Vagina (tissue), 2 donors: ENCODE measurements around the gene RBMX2. TPM values are rescaled to one million over a fixed set of nuclear protein-coding genes. Genes with fewer than 3 reads are reported as not detected.

Source experiments
- DNase-seq, 2 donors: peaks; one replicate each; pipeline ENCODE4 v3.0.0-alpha.2; 2017; ENCODE audit errors: extremely low spot score in 2 of 2
- H3K27ac ChIP-seq: fragments of 200-600 bp; sonication (generic); one replicate; pipeline ENCODE4 v1.5.1; 2019
- H3K27me3 ChIP-seq: fragments of 200-600 bp; sonication (generic); one replicate; pipeline ENCODE4 v1.5.1; 2019
- H3K36me3 ChIP-seq, 2 donors: fragments of 200-600 bp; sonication (generic); one replicate each; pipeline ENCODE4 v1.5.1; 2017 to 2019
- H3K4me1 ChIP-seq: fragments of 200-600 bp; sonication (generic); one replicate; pipeline ENCODE4 v1.5.1; 2019
- H3K4me3 ChIP-seq, 2 donors: fragments of 200-600 bp; sonication (generic); 1 replicate in 1 of 2; 2 replicates in 1 of 2; pipeline ENCODE4 v1.5.1; 2016 to 2019
- H3K9me3 ChIP-seq: fragments of 200-600 bp; sonication (generic); one replicate; pipeline ENCODE4 v1.5.1; 2019
- POLR2A ChIP-seq, 2 donors: fragments of 450-650 bp; IDR thresholded peaks; one replicate each; pipeline ENCODE4 v1.6.1; 2017; ENCODE audit warnings: antibody characterized with exemption in 2 of 2, mild to moderate bottlenecking in 2 of 2, moderate library complexity in 2 of 2
- POLR2AphosphoS5 ChIP-seq, 2 donors: sonication (generic); formaldehyde crosslinking; IDR thresholded peaks; one replicate each; pipeline ENCODE4 v1.9.0; 2017; ENCODE audit warnings: antibody characterized with exemption in 2 of 2, mild to moderate bottlenecking in 2 of 2, low read depth in 1 of 2; ENCODE audit not compliant: insufficient read depth in 1 of 2
- intact Hi-C: fragments of 100-400 bp; cut with DNase I; formaldehyde crosslinking; loops from one replicate; pipeline ENCODE4 v1.15.1; 2023
- total RNA-seq: library from RNA; depleted of rRNA; stranded (reverse); fragments of >200 nt; gene quantifications from one replicate; pipeline ENCODE4 v1.2.3, GENCODE V29; 2016
- TF ChIP-seq, protein P1 (sequence below), 3 experiments: fragments of 450-650 bp in 2 of 3; fragments of 200-600 bp in 1 of 3; sonication (generic) in 1 of 3; IDR thresholded peaks; one replicate each; pipeline ENCODE4 v1.5.1; 2017 to 2019; ENCODE audit warnings: antibody characterized with exemption in 3 of 3, mild to moderate bottlenecking in 2 of 3, moderate library complexity in 2 of 3

The RBMX2 gene
- total RNA-seq, 1 donor from 2014 or later, result 12.8 TPM

DNA sequence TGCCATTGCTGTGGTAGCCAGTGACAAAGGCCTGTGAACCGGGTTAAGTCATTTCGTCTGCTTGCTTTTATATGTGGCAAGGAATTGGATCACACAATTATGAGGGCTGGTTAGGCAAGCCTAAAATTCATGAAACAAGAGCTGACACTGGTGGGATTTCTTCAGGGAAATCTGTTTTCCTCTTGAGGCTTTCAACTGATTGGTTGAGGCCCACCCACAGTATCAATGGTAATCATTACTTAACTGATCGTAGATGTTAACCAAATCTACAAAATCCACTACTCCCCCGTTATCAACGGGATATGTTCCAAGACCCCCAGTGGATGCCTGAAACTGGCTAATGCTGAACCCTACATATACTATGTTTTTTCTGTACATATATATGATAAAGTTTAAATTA lies 13.0 kb downstream of the RBMX2 start:
- no peak for DNase-seq
- TF ChIP-seq POLR2A (IDR thresholded peaks at IDR 0.05) (no peak), POLR2AphosphoS5 (IDR thresholded peaks at IDR 0.05; ENCODE audit: insufficient read depth in 1 of 2, low read depth in 1 of 2) (no peak)
- TF ChIP-seq, protein P1, sequence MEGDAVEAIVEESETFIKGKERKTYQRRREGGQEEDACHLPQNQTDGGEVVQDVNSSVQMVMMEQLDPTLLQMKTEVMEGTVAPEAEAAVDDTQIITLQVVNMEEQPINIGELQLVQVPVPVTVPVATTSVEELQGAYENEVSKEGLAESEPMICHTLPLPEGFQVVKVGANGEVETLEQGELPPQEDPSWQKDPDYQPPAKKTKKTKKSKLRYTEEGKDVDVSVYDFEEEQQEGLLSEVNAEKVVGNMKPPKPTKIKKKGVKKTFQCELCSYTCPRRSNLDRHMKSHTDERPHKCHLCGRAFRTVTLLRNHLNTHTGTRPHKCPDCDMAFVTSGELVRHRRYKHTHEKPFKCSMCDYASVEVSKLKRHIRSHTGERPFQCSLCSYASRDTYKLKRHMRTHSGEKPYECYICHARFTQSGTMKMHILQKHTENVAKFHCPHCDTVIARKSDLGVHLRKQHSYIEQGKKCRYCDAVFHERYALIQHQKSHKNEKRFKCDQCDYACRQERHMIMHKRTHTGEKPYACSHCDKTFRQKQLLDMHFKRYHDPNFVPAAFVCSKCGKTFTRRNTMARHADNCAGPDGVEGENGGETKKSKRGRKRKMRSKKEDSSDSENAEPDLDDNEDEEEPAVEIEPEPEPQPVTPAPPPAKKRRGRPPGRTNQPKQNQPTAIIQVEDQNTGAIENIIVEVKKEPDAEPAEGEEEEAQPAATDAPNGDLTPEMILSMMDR (IDR thresholded peaks at IDR 0.05), result no peak
- intact Hi-C loops, result no loop called here
- Histone ChIP-seq H3K4me3 (no peak overlapping the region), H3K36me3 (peaks cover 0 to 5% of the 10 kb centered on the region in 2 donors), H3K4me1 (no peaks in the 10 kb centered on the region), H3K27ac (no peak overlapping the region), H3K9me3 (no peaks in the 10 kb centered on the region), H3K27me3 (no peaks in the 10 kb centered on the region)

DNA sequence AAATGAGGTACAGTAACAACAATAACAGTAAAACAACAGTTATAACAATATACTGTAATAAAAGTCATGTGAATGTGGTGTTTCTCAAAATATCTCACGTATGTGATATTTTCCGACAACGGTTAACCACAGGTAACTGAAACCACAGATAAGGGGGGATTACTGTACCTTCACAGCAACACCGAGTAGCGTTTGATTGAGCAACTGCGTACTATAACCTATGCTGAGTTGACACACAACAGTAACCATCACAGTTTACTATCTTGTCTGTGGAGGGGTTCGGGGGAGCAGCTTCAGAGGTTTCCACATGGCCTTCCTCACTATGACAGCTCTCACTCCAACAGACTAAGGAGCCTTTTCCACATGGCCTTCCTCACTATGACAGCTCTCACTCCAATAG lies 13.4 kb downstream of the RBMX2 start:
- intact Hi-C loops, result no loop called here
- Histone ChIP-seq H3K4me1 (no peaks in the 10 kb centered on the region), H3K4me3 (no peak overlapping the region), H3K27me3 (no peaks in the 10 kb centered on the region), H3K36me3 (peaks cover 0 to 5% of the 10 kb centered on the region in 2 donors), H3K9me3 (no peaks in the 10 kb centered on the region), H3K27ac (no peak overlapping the region)
- DNase-seq, result no peak
- TF ChIP-seq POLR2AphosphoS5 (IDR thresholded peaks at IDR 0.05; ENCODE audit: insufficient read depth in 1 of 2, low read depth in 1 of 2), result no peak
- TF ChIP-seq, protein P1 (IDR thresholded peaks at IDR 0.05), result no peak
- TF ChIP-seq POLR2A (IDR thresholded peaks at IDR 0.05), result no peak

DNA sequence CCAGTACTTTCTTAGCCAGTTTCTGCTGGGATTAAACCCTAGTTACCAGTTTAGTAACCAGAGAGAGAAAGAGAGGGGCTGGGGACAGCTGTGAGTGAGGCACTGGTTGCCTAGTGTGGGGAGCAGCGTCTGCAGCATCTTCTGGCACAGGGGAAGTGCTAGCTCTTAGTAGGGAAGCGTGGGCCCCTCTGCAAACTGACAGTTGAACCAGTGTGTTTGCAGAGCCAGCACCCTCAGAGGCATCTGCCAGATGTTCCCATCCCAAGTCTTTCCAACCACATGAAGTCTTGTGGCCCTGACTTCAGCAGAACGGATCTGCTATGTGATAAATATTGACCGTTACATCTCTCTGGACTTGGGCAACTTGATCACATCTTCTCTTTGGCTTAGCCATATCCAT lies 15.0 kb downstream of the RBMX2 start:
- Histone ChIP-seq H3K36me3 (no peaks in the 10 kb centered on the region), H3K27ac (no peak overlapping the region), H3K4me1 (no peaks in the 10 kb centered on the region), H3K9me3 (no peaks in the 10 kb centered on the region), H3K4me3 (no peak overlapping the region), H3K27me3 (no peaks in the 10 kb centered on the region)
- DNase-seq, result no peak
- intact Hi-C loops, result no loop called here
- no peak for TF ChIP-seq POLR2A (IDR thresholded peaks at IDR 0.05)
- no peak for TF ChIP-seq POLR2AphosphoS5 (IDR thresholded peaks at IDR 0.05; ENCODE audit: insufficient read depth in 1 of 2, low read depth in 1 of 2)
- TF ChIP-seq, protein P1 (IDR thresholded peaks at IDR 0.05), result no peak

DNA sequence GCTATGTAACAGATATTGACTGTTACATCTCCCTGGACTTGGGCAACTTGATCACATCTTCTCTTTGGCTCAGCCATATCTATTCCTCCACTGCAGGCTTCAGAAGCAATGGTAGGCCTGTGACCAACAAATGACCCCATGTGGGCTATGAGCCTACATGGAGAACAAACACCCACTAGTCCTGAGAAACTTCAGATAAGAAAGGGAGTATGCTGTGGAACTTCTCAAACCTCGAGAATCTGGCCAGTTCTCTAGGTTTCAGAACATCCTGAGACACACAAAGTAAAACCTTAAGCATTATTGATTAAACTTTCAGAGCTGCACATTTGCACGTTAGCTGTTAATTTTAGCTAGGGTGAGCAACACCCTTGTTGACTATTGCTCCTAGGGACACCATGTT lies 16.3 kb downstream of the RBMX2 start:
- H3K9me3 ChIP-seq, result no peaks in the 10 kb centered on the region
- no peaks in the 10 kb centered on the region for H3K36me3 ChIP-seq
- no peaks in the 10 kb centered on the region for H3K27me3 ChIP-seq
- intact Hi-C loops, result no loop called here
- no peak overlapping the region for H3K27ac ChIP-seq
- H3K4me3 ChIP-seq, result no peak overlapping the region
- no peaks in the 10 kb centered on the region for H3K4me1 ChIP-seq
- no peak for DNase-seq
- no peak for TF ChIP-seq POLR2A (IDR thresholded peaks at IDR 0.05)

DNA sequence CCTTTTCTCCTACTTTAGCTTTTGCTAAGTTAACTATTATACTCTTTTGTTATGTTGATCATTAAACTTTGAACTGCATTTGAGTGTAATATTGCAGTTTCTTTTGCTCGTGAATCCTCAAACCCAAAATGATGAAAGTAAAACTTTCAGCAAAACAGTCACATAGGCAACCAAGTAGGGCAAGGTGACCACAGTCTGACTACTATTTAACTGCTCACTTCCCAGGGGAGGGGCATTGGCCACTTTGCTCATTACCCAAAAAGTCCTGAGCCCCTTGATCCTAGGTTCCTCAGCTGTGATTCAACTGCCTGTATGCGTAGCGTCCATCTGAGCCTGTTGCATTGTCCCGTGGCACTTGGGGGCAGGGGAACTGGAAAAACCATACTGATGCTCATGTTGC lies 17.0 kb downstream of the RBMX2 start:
- no peak overlapping the region for H3K27ac ChIP-seq
- no peaks in the 10 kb centered on the region for H3K27me3 ChIP-seq
- H3K4me1 ChIP-seq, result no peaks in the 10 kb centered on the region
- no peak for TF ChIP-seq POLR2AphosphoS5 (IDR thresholded peaks at IDR 0.05; ENCODE audit: insufficient read depth in 1 of 2, low read depth in 1 of 2)
- TF ChIP-seq, protein P1 (IDR thresholded peaks at IDR 0.05), result no peak
- TF ChIP-seq POLR2A (IDR thresholded peaks at IDR 0.05), result no peak
- no peak for DNase-seq
- H3K9me3 ChIP-seq, result no peaks in the 10 kb centered on the region
- H3K4me3 ChIP-seq, result no peak overlapping the region
- intact Hi-C loops, result no loop called here
- no peaks in the 10 kb centered on the region for H3K36me3 ChIP-seq

DNA sequence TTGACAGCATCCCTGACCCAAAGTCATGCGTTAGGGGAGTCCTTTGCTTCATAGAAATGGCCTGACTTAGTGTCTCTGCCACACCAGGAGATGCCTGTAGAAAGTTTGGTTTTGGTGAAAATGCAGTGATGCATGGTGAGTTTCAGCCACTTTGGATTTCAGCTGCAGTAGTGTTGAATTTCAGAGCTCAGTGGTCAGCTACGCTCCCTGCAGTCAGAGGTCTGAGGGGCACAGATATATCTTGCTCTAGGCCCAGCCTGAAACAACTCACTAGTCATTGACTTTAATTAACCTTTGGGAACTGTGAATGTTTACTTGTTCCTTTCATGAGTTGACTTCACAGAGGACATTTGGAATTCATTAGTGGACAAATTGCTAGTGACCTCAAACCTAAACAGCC lies 17.5 kb downstream of the RBMX2 start:
- H3K9me3 ChIP-seq, result no peaks in the 10 kb centered on the region
- no peaks in the 10 kb centered on the region for H3K36me3 ChIP-seq
- H3K27ac ChIP-seq, result no peak overlapping the region
- TF ChIP-seq POLR2A (IDR thresholded peaks at IDR 0.05) (no peak), POLR2AphosphoS5 (IDR thresholded peaks at IDR 0.05; ENCODE audit: insufficient read depth in 1 of 2, low read depth in 1 of 2) (no peak)
- TF ChIP-seq, protein P1 (IDR thresholded peaks at IDR 0.05), result no peak
- no peaks in the 10 kb centered on the region for H3K27me3 ChIP-seq
- no peaks in the 10 kb centered on the region for H3K4me1 ChIP-seq
- no peak for DNase-seq
- intact Hi-C loops, result no loop called here
- H3K4me3 ChIP-seq, result no peak overlapping the region
